Medulla oblongata (tissue), 1 donor: ENCODE measurements around the gene DCAF4L1.

ENCODE experiments used
- DNase-seq: peaks from one replicate; pipeline ENCODE4 v3.0.0-alpha.2; 2015; ENCODE audit errors: extremely low spot score

Gene DCAF4L1

DNA sequence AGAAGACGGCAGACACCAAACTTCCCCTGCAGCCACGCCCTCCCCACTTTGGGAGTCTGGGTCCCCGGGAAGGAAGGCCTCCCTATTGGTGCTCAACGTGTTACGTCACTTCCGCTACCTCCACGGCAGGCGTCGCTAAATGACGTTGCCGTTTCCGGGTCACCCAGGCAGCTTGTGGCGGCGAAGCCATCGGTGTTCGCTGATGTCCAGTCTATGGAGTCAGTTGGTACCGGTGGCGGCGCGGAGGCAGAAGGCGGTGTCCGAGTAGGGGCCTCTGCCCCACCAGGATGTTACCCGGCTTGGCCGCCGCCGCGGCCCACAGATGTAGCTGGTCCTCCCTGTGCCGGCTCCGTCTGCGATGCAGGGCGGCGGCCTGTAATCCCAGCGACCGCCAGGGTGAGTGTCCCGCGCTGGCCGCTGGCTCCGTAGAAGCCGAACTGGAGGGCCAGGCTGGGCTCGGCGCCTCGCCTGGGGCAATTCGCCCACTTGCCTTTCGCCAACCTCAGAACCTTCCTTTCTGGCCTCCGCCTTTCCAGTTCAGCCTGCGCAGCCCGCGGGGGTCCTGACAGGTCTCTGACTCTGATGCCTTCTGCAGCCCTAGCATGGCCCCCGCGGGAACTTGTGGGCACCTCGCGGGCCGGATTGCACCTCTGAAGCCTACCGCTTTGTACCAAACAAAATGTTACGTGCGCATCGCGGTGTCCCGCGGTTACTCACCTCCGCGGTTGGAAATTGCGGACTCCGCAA is 9.0 kb downstream of the DCAF4L1 start, which contains the start of gene SLC30A9:
Gene SLC30A9 (plus strand): TSS at position 166 of the 747 bp plus-strand sequence. CDS start 122 bp downstream, at position 288.
- DNase-seq: peak; percentile 99

DNA sequence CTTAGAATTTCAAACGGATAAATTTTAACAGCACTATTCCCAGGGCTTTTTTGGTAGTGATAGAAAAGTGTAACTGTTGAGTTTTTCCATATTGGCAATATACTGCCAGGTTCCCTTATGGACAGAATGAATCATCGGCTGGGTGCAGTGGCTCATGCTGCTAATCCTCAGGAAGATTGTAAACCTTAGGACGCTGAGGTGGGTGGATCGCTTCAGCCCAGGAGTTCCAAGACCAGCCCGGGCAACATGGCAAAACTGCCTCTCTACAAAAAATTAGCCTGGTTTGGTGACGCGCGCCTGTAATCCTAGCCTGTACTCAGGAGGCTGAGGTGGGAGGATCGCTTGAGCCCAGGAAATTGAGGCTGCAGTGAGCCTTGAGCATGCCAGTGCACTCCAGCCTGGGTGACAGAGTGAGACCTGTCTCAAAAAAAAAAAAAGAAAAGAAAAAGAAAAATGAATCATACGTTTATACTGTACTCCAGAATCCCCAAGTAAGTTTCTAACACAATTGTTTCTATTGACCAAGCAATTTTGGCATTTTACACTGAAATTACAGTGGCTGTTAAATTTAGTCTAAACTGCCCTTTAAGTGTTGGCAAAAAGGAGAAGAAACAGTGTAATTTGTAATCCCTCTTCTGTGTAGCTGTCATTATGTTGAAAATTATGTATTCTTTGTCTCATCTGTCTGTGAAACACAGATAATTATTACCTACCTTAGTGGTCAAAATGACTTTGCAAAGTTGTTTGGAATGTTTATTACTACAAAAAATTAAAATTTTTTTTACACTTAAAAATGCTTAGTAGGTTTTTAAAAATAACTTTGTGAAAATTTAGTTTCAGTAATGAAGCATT is 10.6 kb downstream of the DCAF4L1 start:
- no peak for DNase-seq

DNA sequence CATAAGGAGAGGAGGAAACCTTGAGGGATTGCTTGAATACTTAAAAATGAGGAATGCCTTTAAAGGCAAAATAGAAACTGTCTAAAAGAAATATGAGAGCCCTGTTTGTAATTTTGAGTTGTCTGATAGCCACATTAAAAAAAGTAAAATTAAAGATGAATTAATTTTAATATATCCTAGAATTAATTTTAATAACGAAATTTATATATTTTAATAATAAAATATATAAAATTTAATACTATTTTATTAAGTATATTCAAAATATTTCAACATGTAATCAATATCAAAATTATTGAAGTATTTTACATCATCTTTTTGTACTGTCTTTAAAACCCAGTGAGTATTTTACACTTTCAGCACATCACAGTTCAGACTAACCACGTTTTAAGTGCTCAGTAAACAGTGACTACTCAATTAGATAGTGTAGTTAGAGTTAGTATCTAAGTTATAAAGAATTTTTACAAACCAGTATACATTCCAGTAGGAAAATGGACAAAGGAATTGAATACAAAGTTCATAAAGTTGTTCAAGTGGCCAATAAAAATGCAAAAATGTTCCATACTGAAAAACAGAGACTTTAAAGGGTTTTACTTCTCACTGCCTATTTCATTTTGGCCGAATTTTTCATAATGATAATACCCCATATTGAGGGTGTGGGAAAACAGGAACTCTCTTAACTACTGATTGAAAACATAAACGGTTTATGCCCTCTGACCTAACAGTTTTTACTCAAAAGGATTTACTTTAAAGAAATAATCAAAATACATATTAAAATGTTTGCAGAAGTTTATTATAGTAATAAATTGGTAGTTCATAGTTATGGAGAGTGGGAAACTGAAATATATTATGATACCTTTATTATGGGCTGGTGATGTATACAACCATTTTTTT is 11.7 kb downstream of the DCAF4L1 start:
- no peak for DNase-seq

DNA sequence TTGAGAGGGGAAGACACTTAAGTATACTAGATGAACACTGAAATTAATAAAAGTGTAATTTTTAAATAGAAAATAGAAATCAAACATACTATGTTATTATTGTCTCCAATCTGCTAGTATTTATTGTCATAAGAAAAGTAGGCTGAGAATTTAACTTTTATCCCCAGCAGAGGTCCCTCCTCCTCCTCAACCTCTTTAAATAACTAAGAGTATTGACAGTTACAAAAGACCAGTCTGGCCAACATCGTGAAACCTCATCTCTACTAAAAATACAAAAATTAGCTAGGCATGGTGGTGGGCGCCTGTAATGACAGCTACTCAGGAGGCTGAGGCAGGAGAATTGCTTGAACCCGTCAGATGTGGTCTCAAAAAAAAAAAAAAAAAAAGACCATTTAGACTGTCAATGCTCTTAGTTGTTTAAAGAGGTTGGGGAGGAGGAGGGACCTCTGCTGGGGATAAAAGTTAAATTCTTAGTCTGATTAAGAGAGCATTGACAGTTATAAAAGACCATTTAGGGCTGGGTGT is 13.0 kb downstream of the DCAF4L1 start:
- DNase-seq: no peak

DNA sequence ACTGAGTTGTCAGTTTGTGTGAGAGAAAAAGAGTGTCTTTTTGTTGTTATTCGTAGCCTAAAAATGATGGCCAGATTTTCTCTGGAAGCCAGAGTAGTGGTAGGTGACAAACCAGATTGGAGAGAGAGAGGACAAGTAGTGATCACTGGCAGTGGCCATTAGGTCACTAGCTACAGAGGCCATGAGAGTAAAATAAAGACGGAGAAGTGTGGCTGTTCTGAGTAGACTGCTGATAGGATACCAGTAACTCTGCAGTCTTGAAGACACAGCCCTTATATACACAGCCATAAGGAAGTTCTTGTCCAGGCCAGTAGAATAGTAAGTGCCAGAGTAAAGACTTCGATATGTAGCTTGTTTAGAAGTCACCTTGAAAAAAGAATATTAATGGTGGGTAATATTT is 16.5 kb downstream of the DCAF4L1 start:
- no peak for DNase-seq

DNA sequence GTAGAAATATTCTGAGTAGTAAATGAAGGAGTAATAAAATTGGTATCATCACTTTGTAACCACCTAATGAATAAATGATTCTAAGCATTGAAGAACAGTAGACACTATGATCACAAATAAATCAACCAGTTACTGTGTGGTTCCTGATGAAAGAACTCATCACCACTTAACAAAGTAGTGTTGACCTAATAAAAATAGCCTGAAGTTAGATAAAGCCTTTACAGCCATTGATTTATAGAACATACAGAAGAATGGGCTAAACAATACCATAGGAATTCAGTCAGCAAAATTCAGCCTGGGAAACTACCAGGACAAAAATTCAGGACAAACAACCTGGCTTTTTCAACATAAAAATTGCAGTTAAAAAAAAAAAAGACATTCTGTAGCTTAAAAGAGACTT is 17.8 kb downstream of the DCAF4L1 start:
- DNase-seq: no peak

DNA sequence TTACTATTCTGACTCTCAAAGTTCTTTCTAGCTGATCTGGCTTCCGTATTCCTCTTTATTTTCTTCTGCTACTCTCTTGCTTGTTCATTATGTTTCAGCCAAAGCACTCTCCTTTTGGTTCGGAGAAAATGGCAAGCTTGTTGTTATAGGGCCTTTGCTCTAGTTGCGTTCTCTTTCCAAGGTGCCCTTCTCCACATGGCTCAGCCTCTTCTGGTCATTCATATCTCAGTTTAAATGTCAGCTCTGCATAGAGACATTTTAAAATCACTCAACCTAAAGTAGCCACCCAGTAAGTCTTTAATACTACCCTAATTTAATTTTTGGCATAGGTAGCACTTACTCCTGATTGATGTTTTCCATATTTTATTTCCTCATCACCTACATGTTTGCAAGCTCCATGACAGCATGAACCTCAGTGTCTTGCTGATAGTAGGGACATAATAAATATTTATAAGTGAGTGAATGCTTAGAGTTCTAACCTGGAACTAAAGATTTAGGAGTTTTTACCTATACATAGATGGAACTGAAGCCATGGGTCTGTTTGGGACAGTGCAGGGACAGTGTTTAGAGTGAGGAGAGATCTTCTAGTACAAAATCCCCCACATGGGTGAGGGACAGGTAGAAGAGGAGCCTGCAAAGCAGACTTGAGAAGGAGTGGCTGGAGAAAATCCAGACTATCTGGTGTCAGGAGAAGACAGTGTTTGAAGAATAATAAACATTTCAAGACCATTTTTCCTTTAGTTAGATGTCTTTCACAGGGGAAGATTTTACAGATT is 26.6 kb downstream of the DCAF4L1 start:
- DNase-seq: no peak

DNA sequence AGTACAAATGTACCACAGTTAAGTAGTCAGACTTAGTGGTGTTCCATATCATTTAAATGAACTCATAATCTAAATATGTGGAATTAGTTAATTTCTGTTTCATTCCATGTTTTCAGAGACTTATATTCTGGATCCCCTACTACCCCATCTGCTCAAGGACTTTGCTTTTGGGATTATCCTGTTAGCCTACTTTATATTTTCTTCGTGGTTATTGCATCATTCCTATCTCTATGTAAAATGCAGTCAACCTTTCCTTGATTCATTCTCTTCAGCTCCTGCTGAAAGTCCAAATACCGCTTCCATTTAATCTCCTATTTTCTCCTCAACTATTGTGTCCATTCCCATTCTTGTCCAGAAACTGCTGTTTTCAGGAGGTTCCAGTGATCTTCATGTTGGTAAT is 33.9 kb downstream of the DCAF4L1 start:
- DNase-seq: no peak

DNA sequence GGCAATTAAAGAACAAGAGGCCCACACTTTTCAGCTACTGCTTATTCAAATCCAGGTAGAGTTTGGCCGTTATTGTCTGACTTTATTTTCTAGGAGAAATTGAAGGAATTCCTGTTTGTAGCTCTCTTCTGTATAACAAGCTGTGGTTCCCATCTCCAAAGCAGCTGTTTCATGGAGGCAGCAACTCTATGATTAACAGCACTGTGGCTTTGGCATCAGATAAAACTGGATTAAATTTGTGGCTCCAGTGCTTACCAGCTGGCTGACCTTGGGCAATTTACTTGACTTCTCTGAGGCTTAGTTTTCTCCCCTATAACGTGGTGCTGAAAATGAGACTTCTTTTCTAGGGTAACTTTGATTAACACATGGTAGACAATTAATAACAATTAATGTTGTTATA is 36.9 kb downstream of the DCAF4L1 start:
- DNase-seq: no peak
